MM.1S (cell line): Measurements from ENCODE around the gene FXYD7.

ENCODE experiments used
- DNase-seq: peaks from one replicate; pipeline ENCODE4 v3.0.0-alpha.2; 2015
- H2AFZ ChIP-seq: fragments of 300-600 bp; sonication (generic); 2 replicates; pipeline ENCODE4 v1.6.0; 2016; ENCODE audit warnings: antibody characterized with exemption, low read length
- H3F3A ChIP-seq: fragments of 300-600 bp; sonication (generic); 2 replicates; pipeline ENCODE4 v1.6.1; 2016; ENCODE audit warnings: mild to moderate bottlenecking, antibody characterized with exemption, low read length, moderate library complexity, mixed read lengths; ENCODE audit not compliant: insufficient read depth
- H3K27ac ChIP-seq: fragments of 300-600 bp; sonication (generic); 2 replicates; pipeline ENCODE4 v1.5.1; 2016; ENCODE audit warnings: mild to moderate bottlenecking, low read length
- H3K27me3 ChIP-seq: fragments of 300-600 bp; sonication (generic); replicated peaks from 2 replicates; pipeline ENCODE4 v1.6.0; 2016; ENCODE audit warnings: low read length; ENCODE audit not compliant: insufficient read depth
- H3K36me3 ChIP-seq: fragments of 300-600 bp; sonication (generic); replicated peaks from 2 replicates; pipeline ENCODE4 v1.6.1; 2016; ENCODE audit warnings: mild to moderate bottlenecking, low read length, mixed read lengths; ENCODE audit not compliant: insufficient read depth
- H3K4me1 ChIP-seq: fragments of 300-600 bp; sonication (generic); 2 replicates; pipeline ENCODE4 v1.6.1; 2016; ENCODE audit warnings: low read length, mixed read lengths
- H3K4me2 ChIP-seq: fragments of 300-600 bp; sonication (generic); 2 replicates; pipeline ENCODE4 v1.6.0; 2016; ENCODE audit warnings: low read depth, low read length
- H3K4me3 ChIP-seq: fragments of 300-600 bp; sonication (generic); 2 replicates; pipeline ENCODE4 v1.5.1; 2016; ENCODE audit warnings: low read length, mixed read lengths
- H3K79me2 ChIP-seq: fragments of 300-600 bp; sonication (generic); 2 replicates; pipeline ENCODE4 v1.6.1; 2016; ENCODE audit warnings: mixed run types, low read length, mixed read lengths
- H3K9ac ChIP-seq: fragments of 300-600 bp; sonication (generic); 2 replicates; pipeline ENCODE4 v1.6.1; 2016; ENCODE audit warnings: low read length, mixed read lengths
- H3K9me2 ChIP-seq: fragments of 300-600 bp; sonication (generic); replicated peaks from 2 replicates; pipeline ENCODE4 v1.6.1; 2016; ENCODE audit warnings: mild to moderate bottlenecking, low read length, mixed read lengths; ENCODE audit not compliant: insufficient read depth
- H3K9me3 ChIP-seq: fragments of 300-600 bp; sonication (generic); replicated peaks from 2 replicates; pipeline ENCODE4 v1.6.1; 2016; ENCODE audit warnings: mild to moderate bottlenecking, low read length, mixed read lengths; ENCODE audit not compliant: insufficient read depth
- H4K20me1 ChIP-seq: fragments of 300-600 bp; sonication (generic); 2 replicates; pipeline ENCODE4 v1.6.1; 2016; ENCODE audit warnings: mild to moderate bottlenecking, low read length, moderate library complexity, mixed read lengths; ENCODE audit not compliant: insufficient read depth
- CTCF ChIP-seq: fragments of 300-600 bp; sonication (generic); IDR thresholded peaks from 2 replicates; pipeline ENCODE4 v1.5.1; 2016; ENCODE audit warnings: antibody characterized with exemption, low read length, mixed read lengths
- EZH2 ChIP-seq: fragments of 300-600 bp; sonication (generic); optimal IDR thresholded peaks from 2 replicates; pipeline ENCODE3; 2017; ENCODE audit warnings: low read depth, mild to moderate bottlenecking, antibody characterized with exemption, low read length, mixed read lengths
- EZH2phosphoT487 ChIP-seq: fragments of 300-600 bp; sonication (generic); IDR thresholded peaks from 2 replicates; pipeline ENCODE4 v1.6.1; 2018; ENCODE audit warnings: antibody characterized with exemption, low read length

Gene FXYD7

DNA sequence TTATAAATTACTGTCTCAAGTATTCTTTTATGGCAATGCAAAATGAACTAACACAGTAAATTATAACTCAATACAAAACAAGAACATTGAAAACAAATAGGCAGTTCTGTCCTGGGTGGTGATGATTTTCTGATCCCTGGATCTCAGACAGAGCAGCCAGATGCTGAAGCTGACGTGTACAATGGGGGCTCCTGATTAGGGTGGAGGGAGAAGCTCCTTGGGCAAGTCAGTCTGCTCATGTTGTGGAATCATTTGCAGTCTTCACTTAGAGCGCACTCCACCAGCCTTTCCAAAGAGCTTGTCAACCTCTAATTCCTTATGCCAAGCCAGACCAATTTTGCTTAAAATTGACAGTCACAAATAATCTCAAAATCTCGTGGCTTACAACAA is 33.1 kb downstream of the FXYD7 start:
- Histone ChIP-seq H3K9me2 (no peaks in the 10 kb centered on the region), H3K79me2 (no peaks in the 10 kb centered on the region), H3K36me3 (no peaks in the 10 kb centered on the region), H3K27ac (no peak overlapping the region), H2AFZ (no peak overlapping the region), H3K9me3 (no peaks in the 10 kb centered on the region), H3K4me2 (no peak overlapping the region), H3K4me1 (no peaks in the 10 kb centered on the region), H3K27me3 (no peaks in the 10 kb centered on the region), H3K9ac (no peak overlapping the region), H3F3A (no peaks in the 10 kb centered on the region), H3K4me3 (no peak overlapping the region), H4K20me1 (no peaks in the 10 kb centered on the region)
- DNase-seq = no peak
- TF ChIP-seq CTCF = no peak
- TF ChIP-seq EZH2 = no peak
- TF ChIP-seq EZH2phosphoT487 = no peak

DNA sequence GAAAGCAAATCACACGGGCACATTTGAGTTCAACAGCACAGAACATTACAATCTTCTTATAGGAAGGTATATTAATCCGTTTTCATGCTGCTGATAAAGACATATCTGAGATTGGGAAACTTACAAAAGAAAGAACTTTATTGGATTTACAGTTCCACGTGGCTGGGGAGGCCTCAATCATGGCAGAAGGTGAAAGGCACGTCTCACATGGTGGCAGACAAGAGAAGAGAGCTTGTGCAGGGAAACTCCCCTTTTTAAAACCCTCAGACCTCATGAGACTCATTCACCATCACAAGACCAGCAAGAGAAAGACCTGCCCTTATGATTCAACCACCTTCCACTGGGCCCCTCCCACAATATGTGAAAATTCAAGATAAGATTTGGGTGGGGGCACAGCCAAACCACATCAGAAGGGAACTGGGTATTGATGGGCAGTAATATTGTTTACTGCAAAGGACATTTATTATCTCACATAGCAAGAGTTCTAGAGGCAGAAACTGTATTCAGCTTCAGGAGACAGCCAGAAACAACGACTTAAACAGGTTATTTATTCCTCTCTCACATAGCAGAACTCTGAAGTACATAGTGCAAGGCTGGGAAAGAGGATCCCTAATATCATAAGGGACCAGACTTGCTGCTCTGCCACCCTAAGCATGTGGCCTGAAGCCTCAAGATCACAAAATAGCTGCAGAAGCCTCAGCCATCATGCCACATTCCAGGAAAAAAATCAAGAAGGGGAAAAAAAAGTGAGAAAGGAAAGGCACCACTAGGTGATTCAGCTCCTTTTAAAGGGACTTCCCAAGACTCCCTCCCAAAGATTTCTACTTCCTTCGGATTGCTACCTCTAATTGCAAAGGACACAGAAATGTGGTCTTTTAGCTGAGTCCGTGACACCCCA is 34.6 kb downstream of the FXYD7 start:
- Histone ChIP-seq H3K4me1 (no peaks in the 10 kb centered on the region), H3K4me3 (no peak overlapping the region), H3K27me3 (no peaks in the 10 kb centered on the region), H3K79me2 (no peaks in the 10 kb centered on the region), H3K4me2 (no peak overlapping the region), H3K9ac (no peak overlapping the region), H3F3A (no peaks in the 10 kb centered on the region), H4K20me1 (no peaks in the 10 kb centered on the region), H2AFZ (no peak overlapping the region), H3K9me3 (no peaks in the 10 kb centered on the region), H3K9me2 (no peaks in the 10 kb centered on the region), H3K27ac (no peak overlapping the region), H3K36me3 (no peaks in the 10 kb centered on the region)
- DNase-seq = no peak
- TF ChIP-seq EZH2 (no peak), EZH2phosphoT487 (no peak), CTCF (no peak)

- H3F3A ChIP-seq = no peaks in the 10 kb centered on the region
- TF ChIP-seq EZH2phosphoT487 = no peak
- no peak for TF ChIP-seq EZH2
- no peak for TF ChIP-seq CTCF
- no peaks in the 10 kb centered on the region for H4K20me1 ChIP-seq
- no peaks in the 10 kb centered on the region for H3K9me3 ChIP-seq
- no peak for DNase-seq
- H3K27ac ChIP-seq = no peak overlapping the region
- no peaks in the 10 kb centered on the region for H3K9me2 ChIP-seq
- H3K4me2 ChIP-seq = no peak overlapping the region
- H3K36me3 ChIP-seq = no peaks in the 10 kb centered on the region
- H2AFZ ChIP-seq = no peak overlapping the region
- H3K79me2 ChIP-seq = no peaks in the 10 kb centered on the region
- no peaks in the 10 kb centered on the region for H3K4me1 ChIP-seq
- H3K9ac ChIP-seq = no peak overlapping the region
- no peak overlapping the region for H3K4me3 ChIP-seq
- H3K27me3 ChIP-seq = no peaks in the 10 kb centered on the region
Measured at GRCh38 chr19:35178701-35179100, 35.6 kb downstream of the FXYD7 start.
